Ovary (tissue), 9 donors: ENCODE measurements around the gene PITPNB. TPM values are rescaled to one million over a fixed set of nuclear protein-coding genes. Genes with fewer than 3 reads are reported as not detected.

ENCODE experiments used
- DNase-seq, 5 donors: peaks; one replicate each; pipeline ENCODE4 v3.0.0-alpha.2; 2019 to 2020
- H3K27ac ChIP-seq, 2 donors: fragments of 200-600 bp; one replicate each; pipeline versions ENCODE4 v1.5.1 to v1.8.0; 2019 to 2022
- H3K27me3 ChIP-seq: fragments of 200-600 bp; one replicate; pipeline ENCODE4 v1.8.0; 2022
- H3K36me3 ChIP-seq: fragments of 200-600 bp; sonication (generic); one replicate; pipeline ENCODE4 v1.5.1; 2019
- H3K4me1 ChIP-seq: one replicate; pipeline ENCODE4 v1.8.1; 2013; ENCODE audit warnings: mild to moderate bottlenecking, moderate library complexity; ENCODE audit not compliant: insufficient read depth
- H3K4me3 ChIP-seq: fragments of 200-600 bp; sonication (generic); one replicate; pipeline ENCODE4 v1.5.1; 2017
- H3K9me3 ChIP-seq, 2 donors: fragments of 200-600 bp in 1 of 2; sonication (generic) in 1 of 2; one replicate each; pipeline versions ENCODE4 v1.5.1 to v1.8.1; 2013 to 2019; ENCODE audit warnings: mild to moderate bottlenecking in 1 of 2, moderate library complexity in 1 of 2
- EP300 ChIP-seq: sonication (generic); formaldehyde crosslinking; IDR thresholded peaks from one replicate; pipeline ENCODE4 v1.6.1; 2017; ENCODE audit warnings: antibody characterized with exemption
- POLR2A ChIP-seq: fragments of 450-650 bp; IDR thresholded peaks from one replicate; pipeline ENCODE4 v1.6.1; 2017; ENCODE audit warnings: antibody characterized with exemption, mild to moderate bottlenecking, moderate library complexity
- WGBS, 3 donors: extraction: QIAGEN DNeasy Blood & Tissue Kit in 1 of 3; methylation state at CpG; one replicate each; pipeline versions ENCODE4 v1.1.5 to v1.1.7; 2013 to 2017; 5-methylcytosine and 5-hydroxymethylcytosine counted together
- intact Hi-C, 4 donors: fragments of 100-400 bp; cut with DNase I; formaldehyde crosslinking; loops; one replicate each; pipeline versions ENCODE4 v1.11.0 to v1.15.1; 2022 to 2023
- microRNA-seq, 3 donors: library from miRNA; unstranded; fragments of <30 nt; microRNA quantifications; one replicate each; pipeline versions ENCODE4 to v1.2.0, GENCODE V29; 2019 to 2020
- polyA plus RNA-seq, 2 donors: library from polyadenylated mRNA; stranded (reverse); fragments of 200-250 nt in 1 of 2; fragments of 350-450 nt in 1 of 2; fragmentation: Illumina TruSeq in 1 of 2; extraction: RNeasy Lipid Tissue Mini Kit (QIAGEN cat#74804) in 1 of 2; gene quantifications; one replicate each; pipeline ENCODE4 v1.2.3, GENCODE V29; 2013 to 2014
- small RNA-seq: library from RNA; depleted of rRNA; stranded (forward); fragments of <200 nt; gene quantifications from one replicate; pipeline ENCODE3, GENCODE V24; 2016
- total RNA-seq, 7 donors: library from RNA; depleted of rRNA in 2 of 7; stranded (reverse); fragments of >200 nt in 2 of 7; fragmentation: NEBNext Ultra II Directional in 3 of 7; extraction: Animal tissue kit (Norgen Biotek cat#: 25700) in 3 of 7; gene quantifications; one replicate each; pipeline versions ENCODE4 v1.1.0 to v1.2.4, GENCODE V29; 2016 to 2023
- TF ChIP-seq, protein P1 (sequence below), 3 donors: fragments of 450-650 bp in 2 of 3; fragments of 200-600 bp in 1 of 3; IDR thresholded peaks; one replicate each; pipeline versions ENCODE4 v1.5.1 to v1.8.0; 2016 to 2022; ENCODE audit warnings: antibody characterized with exemption in 3 of 3, mild to moderate bottlenecking in 1 of 3
- donor health status: DM: no; HTN: no; CAD: no; lungs with moderate emphysema.
- donor health status: DM: no; HTN: no; CAD: no.
- donor health status: Bipolar disorder and iron deficiency.
- donor health status: DM: yes; HTN: yes; CAD: no.
- donor health status: DM: no; HTN: no; CAD: no.
- donor health status: DM: yes; HTN: yes; CAD: no.

The PITPNB gene
- total and polyA plus RNA-seq, 9 donors, result 26.6 to 77.2 (median 60.9) TPM

DNA sequence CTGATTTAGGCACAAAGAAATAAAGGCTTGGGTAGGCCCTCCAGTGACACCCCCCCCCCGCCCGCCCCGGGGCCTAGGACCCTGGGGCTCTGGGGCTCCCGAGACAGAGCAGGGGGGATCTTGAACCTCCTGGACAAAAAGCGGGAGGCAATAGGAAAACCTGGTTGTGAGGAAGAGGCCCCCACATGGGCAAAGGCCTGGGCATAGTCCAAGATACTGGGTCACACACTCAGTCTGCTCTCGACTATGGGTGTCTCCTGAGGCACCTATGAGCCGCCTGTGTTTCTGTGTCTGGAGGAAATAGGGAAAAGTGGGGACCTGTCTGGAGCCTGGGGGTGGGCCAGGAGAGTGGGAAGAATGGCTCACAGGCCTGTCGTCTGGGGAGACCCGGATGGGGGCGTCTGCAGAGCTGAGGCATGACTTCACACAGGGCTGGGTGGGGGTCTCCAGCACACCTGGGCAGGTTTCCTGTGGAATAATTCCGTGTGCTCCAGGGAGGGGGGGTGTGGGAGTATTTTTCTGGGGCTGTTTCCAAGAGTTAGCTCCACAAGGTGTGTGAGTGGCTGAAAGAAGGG, 115.1 kb downstream of the PITPNB start:
- no peak overlapping the region for H3K27ac ChIP-seq
- no peak for TF ChIP-seq POLR2A
- TF ChIP-seq, protein P1, sequence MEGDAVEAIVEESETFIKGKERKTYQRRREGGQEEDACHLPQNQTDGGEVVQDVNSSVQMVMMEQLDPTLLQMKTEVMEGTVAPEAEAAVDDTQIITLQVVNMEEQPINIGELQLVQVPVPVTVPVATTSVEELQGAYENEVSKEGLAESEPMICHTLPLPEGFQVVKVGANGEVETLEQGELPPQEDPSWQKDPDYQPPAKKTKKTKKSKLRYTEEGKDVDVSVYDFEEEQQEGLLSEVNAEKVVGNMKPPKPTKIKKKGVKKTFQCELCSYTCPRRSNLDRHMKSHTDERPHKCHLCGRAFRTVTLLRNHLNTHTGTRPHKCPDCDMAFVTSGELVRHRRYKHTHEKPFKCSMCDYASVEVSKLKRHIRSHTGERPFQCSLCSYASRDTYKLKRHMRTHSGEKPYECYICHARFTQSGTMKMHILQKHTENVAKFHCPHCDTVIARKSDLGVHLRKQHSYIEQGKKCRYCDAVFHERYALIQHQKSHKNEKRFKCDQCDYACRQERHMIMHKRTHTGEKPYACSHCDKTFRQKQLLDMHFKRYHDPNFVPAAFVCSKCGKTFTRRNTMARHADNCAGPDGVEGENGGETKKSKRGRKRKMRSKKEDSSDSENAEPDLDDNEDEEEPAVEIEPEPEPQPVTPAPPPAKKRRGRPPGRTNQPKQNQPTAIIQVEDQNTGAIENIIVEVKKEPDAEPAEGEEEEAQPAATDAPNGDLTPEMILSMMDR (IDR thresholded peaks at IDR 0.05), result no peak
- no peak for TF ChIP-seq EP300
- H3K9me3 ChIP-seq, result no peaks in the 10 kb centered on the region
- WGBS, 3 donors, result 83 to 85% (median 84%) methylated on average over 11 of the region's 11 CpGs
- H3K4me3 ChIP-seq, result no peak overlapping the region
- DNase-seq, result peak in 1 of 5 donors; percentile 31
- peaks cover 14% of the 10 kb centered on the region for H3K4me1 ChIP-seq
- intact Hi-C loops, result loop anchor here (2.0 to 10.0 kb wide), 5 partner anchors 129 to 1047 kb away; no protein-coding TSS in a partner anchor
- H3K36me3 ChIP-seq, result no peaks in the 10 kb centered on the region
- H3K27me3 ChIP-seq, result no peaks in the 10 kb centered on the region

DNA sequence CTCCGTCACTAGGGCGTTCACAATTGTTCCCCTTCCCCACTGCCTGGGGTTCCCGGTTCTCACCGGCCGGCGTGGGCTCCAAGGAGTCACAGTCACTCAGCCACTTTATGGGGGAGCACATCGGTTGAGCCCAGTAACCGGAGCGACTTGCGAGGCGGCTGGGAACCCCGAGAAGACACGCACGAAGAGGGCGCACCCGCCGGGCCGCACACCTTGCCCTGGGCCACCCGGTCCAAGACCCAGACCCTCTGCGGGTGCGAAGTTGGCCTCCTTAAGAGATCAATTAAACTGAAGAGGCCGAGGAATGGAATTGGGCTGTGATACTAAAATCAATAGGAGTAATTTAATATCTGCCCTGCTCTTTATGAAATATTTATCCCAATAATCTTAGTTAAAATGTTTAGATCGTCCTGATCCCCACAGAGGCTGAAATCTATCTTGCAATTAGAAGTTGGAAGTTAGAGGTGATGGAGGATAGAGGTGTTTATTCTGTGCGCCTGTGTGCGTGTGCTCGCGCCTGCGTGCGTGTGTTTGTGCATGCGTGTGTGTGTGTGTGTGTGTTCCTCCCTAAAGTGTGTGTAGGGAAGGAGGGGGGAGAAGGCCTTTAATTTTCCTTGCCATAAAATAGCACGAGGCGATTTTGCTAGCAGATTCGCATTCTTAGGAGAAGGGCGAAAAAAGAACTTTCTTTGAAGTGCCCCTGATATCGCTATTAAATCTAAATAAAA, 116.5 kb downstream of the PITPNB start:
- 28 to 38% (median 33%) methylated on average over 29 to 35 of the region's 35 CpGs for WGBS, 3 donors
- no peaks in the 10 kb centered on the region for H3K9me3 ChIP-seq
- no peaks in the 10 kb centered on the region for H3K27me3 ChIP-seq
- no peaks in the 10 kb centered on the region for H3K36me3 ChIP-seq
- H3K4me1 ChIP-seq, result peaks cover 18% of the 10 kb centered on the region
- H3K4me3 ChIP-seq, result peak overlapping the region; percentile 57
- intact Hi-C loops, result loop anchor here (5.0 to 10.0 kb wide), 4 partner anchors 128 to 1045 kb away; no protein-coding TSS in a partner anchor
- peak overlapping the region; percentile 71 to 87 for H3K27ac ChIP-seq
- TF ChIP-seq, protein P1 (IDR thresholded peaks at IDR 0.05), result no peak
- no peak for TF ChIP-seq EP300
- no peak for TF ChIP-seq POLR2A
- DNase-seq, result peak in 1 of 5 donors; percentile 21

Small RNAs within 50 kb of the gene (microRNA-seq; reads per million reads assigned to microRNA genes)
- gene MIR3199-1, result 0 reads per million in 3 donors
- 0 reads per million in 3 donors for gene MIR3199-2

Small RNAs within 50 kb of the gene (small RNA-seq; reads per million reads assigned to genes)
- gene MIR3199-1 (0.15 reads per million), gene RF02198 (not detected)

Other genes starting within 250 kb of the PITPNB start
- 10 to 100 TPM; 10.6 to 33.5 (median 13.9) TPM for gene MN1, start 117.5 kb downstream of the PITPNB start, total RNA-seq
- gene MN1, start 117.5 kb downstream of the PITPNB start, polyA plus RNA-seq, result 1 to 10 TPM; 6.7 to 7.7 TPM